Endothelial cell of umbilical vein (primary cell): ENCODE measurements around the gene TMC3.

Source experiments
- CTCF ChIP-seq, 2 donors: IDR thresholded peaks; 1 replicate in 1 of 2; 2 replicates in 1 of 2; pipeline ENCODE4 v1.5.1; 2011; ENCODE audit warnings: low read length in 2 of 2, mild to moderate bottlenecking in 2 of 2, moderate library complexity in 2 of 2, control low read depth in 1 of 2, inconsistent platforms in 1 of 2, low read depth in 1 of 2; ENCODE audit not compliant: insufficient read depth in 1 of 2; ENCODE audit errors: extremely low read depth in 1 of 2
- EZH2 ChIP-seq: IDR thresholded peaks from 2 replicates; pipeline ENCODE4 v1.6.1; 2012; ENCODE audit warnings: borderline replicate concordance, low read depth, mild to moderate bottlenecking, moderate library complexity, low read length, inconsistent platforms; ENCODE audit not compliant: severe bottlenecking
- GATA2 ChIP-seq: IDR thresholded peaks from 2 replicates; pipeline ENCODE4 v1.7.0; 2011; ENCODE audit warnings: low read depth, mild to moderate bottlenecking, moderate library complexity, mixed read lengths, low read length; ENCODE audit not compliant: insufficient read length, insufficient read depth
- JUN ChIP-seq: IDR thresholded peaks from 2 replicates; pipeline ENCODE4 v1.6.1; 2011; ENCODE audit warnings: borderline replicate concordance, low read depth; ENCODE audit not compliant: insufficient read length, insufficient read depth
- MAX ChIP-seq: IDR thresholded peaks from 2 replicates; pipeline ENCODE4 v1.6.1; 2011; ENCODE audit not compliant: insufficient read depth, insufficient read length
- MYC ChIP-seq: IDR thresholded peaks from one replicate; pipeline ENCODE4 v1.6.1; 2011; ENCODE audit warnings: mild to moderate bottlenecking, low read depth, low read length
- POLR2A ChIP-seq: IDR thresholded peaks from 2 replicates; pipeline ENCODE4 v1.6.1; 2012; ENCODE audit warnings: low read depth, mild to moderate bottlenecking, control low read depth, low read length
- POLR2AphosphoS5 ChIP-seq: IDR thresholded peaks from 2 replicates; pipeline ENCODE4 v1.6.1; 2012; ENCODE audit warnings: low read depth, mild to moderate bottlenecking, control low read depth, low read length, moderate library complexity; ENCODE audit not compliant: insufficient read depth

GRCh38 chr15:81351651-81352050 is 22.4 kb downstream of the TMC3 start:
- TF ChIP-seq CTCF (IDR thresholded peaks at IDR 0.05; ENCODE audit: extremely low read depth in 1 of 2, insufficient read depth in 1 of 2, low read depth in 1 of 2, low read length in 2 of 2): no peak
- no peak for TF ChIP-seq MYC
- no peak for TF ChIP-seq POLR2AphosphoS5
- no peak for TF ChIP-seq EZH2
- no peak for TF ChIP-seq POLR2A
- no peak for TF ChIP-seq GATA2
- TF ChIP-seq JUN: no peak
- TF ChIP-seq MAX: no peak
